T-helper 17 cell (primary cell): Measurements from ENCODE around the gene ORAI3. TPM values are rescaled to one million over a fixed set of nuclear protein-coding genes. Genes with fewer than 3 reads are reported as not detected.

ENCODE experiments used
- ATAC-seq: fragments of 150-1000 bp; cut with Tn5 transposase; 2 replicates; pipeline ENCODE4 v1.10.0; 2021; ENCODE audit warnings: mild to moderate bottlenecking, moderate library complexity
- DNase-seq, 3 donors: peaks; one replicate each; pipeline versions ENCODE4 v3.0.0 to v3.0.0-alpha.2; 2020 to 2021
- H3K9me3 ChIP-seq: one replicate; pipeline ENCODE4 v1.7.0; 2013; ENCODE audit warnings: low read length, mild to moderate bottlenecking; ENCODE audit not compliant: control insufficient read depth, poor library complexity, severe bottlenecking
- H3K27ac Mint-ChIP-seq: one replicate; pipeline ENCODE4 v1.8.0; 2022; ENCODE audit warnings: mild to moderate bottlenecking, moderate library complexity, mixed read lengths
- H3K27me3 Mint-ChIP-seq: one replicate; pipeline ENCODE4 v1.8.0; 2022; ENCODE audit warnings: mixed read lengths
- H3K36me3 Mint-ChIP-seq: one replicate; pipeline ENCODE4 v1.8.0; 2022; ENCODE audit warnings: low read depth, mixed read lengths
- H3K4me1 Mint-ChIP-seq: one replicate; pipeline ENCODE4 v1.8.0; 2022; ENCODE audit warnings: mild to moderate bottlenecking, mixed read lengths
- H3K4me3 Mint-ChIP-seq: one replicate; pipeline ENCODE4 v1.8.0; 2022; ENCODE audit warnings: mild to moderate bottlenecking, moderate library complexity, mixed read lengths
- total RNA-seq, 4 donors: library from RNA in 2 of 4; stranded (reverse) in 2 of 4; gene quantifications; one replicate each; pipeline ENCODE4 v1.2.3 and lab custom pipeline; 2022 to 2026

Gene ORAI3
- total RNA-seq, 2 donors from 2014 or later, result 6.4 to 7.5 TPM

- Mint-ChIP-seq H3K4me1 (peaks cover 18% of the 10 kb centered on the region), H3K36me3 (peaks cover 19% of the 10 kb centered on the region), H3K27ac (peak overlapping the region; percentile 71), H3K27me3 (no peaks in the 10 kb centered on the region), H3K4me3 (no peak overlapping the region)
- no peak for ATAC-seq
- no peak for DNase-seq
- no peaks in the 10 kb centered on the region for H3K9me3 ChIP-seq
Measured at GRCh38 chr16:30976486-30976885, 27.6 kb downstream of the ORAI3 start.

DNA sequence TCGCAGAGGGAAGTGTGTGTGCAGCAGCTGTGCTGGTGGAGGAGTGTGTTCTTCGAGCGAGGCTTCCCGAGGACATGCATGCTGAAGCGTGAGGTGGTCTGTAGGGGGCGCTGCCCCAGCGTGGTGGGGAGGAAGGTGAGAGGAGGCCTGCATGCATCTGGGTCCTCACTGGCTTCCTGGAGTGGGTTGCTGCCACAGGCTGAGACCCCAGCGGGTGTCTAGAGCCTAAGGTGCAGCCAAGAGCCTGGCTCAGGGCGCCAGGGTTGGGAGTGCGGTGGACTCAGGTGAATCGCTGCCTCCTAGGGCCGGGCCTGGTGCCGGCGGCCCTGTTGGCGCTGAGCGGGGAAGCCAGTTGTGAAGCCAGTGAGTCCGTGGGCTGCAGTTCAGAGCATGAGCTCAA is 28.6 kb downstream of the ORAI3 start:
- H3K4me3 Mint-ChIP-seq, result no peak overlapping the region
- H3K9me3 ChIP-seq, result no peaks in the 10 kb centered on the region
- H3K27ac Mint-ChIP-seq, result peak overlapping the region; percentile 14
- peaks cover 15% of the 10 kb centered on the region for H3K4me1 Mint-ChIP-seq
- no peaks in the 10 kb centered on the region for H3K27me3 Mint-ChIP-seq
- DNase-seq, result no peak
- peaks cover 18% of the 10 kb centered on the region for H3K36me3 Mint-ChIP-seq
- ATAC-seq, result peak; percentile 40

GRCh38 chr16:30979170-30980022 is 30.5 kb downstream of the ORAI3 start:
- Mint-ChIP-seq H3K4me1 (peaks cover 5% of the 10 kb centered on the region), H3K36me3 (peaks cover 13% of the 10 kb centered on the region), H3K27me3 (no peaks in the 10 kb centered on the region), H3K4me3 (no peak overlapping the region), H3K27ac (no peak overlapping the region)
- ATAC-seq (no peak), DNase-seq (no peak)
- no peaks in the 10 kb centered on the region for H3K9me3 ChIP-seq

GRCh38 chr16:30980023-30980371 is 31.1 kb downstream of the ORAI3 start:
- no peak for ATAC-seq
- Mint-ChIP-seq H3K36me3 (peaks cover 13% of the 10 kb centered on the region), H3K4me3 (no peak overlapping the region), H3K27me3 (no peaks in the 10 kb centered on the region), H3K4me1 (peaks cover 5% of the 10 kb centered on the region), H3K27ac (no peak overlapping the region)
- H3K9me3 ChIP-seq, result no peaks in the 10 kb centered on the region
- DNase-seq, result no peak

DNA sequence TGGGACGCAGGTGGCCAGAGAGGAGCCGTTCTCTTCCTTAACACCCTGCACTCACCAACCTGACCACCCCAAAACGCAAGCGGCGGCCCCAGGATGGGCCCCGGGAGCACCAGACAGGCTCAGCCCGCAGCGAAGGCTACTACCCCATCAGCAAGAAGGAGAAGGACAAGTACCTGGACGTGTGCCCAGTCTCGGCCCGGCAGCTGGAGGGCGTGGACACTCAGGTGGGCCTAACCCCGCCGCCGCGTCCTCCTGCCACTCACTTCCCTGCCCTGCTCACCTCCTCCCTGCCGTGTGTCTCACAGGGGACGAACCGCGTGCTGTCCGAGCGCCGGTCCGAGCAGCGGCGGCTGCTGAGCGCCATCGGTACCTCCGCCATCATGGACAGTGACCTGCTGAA is 31.6 kb downstream of the ORAI3 start:
- no peak for ATAC-seq
- H3K4me3 Mint-ChIP-seq, result no peak overlapping the region
- DNase-seq, result no peak
- peaks cover 13% of the 10 kb centered on the region for H3K36me3 Mint-ChIP-seq
- H3K27me3 Mint-ChIP-seq, result no peaks in the 10 kb centered on the region
- H3K4me1 Mint-ChIP-seq, result peaks cover 5% of the 10 kb centered on the region
- no peaks in the 10 kb centered on the region for H3K9me3 ChIP-seq
- no peak overlapping the region for H3K27ac Mint-ChIP-seq

DNA sequence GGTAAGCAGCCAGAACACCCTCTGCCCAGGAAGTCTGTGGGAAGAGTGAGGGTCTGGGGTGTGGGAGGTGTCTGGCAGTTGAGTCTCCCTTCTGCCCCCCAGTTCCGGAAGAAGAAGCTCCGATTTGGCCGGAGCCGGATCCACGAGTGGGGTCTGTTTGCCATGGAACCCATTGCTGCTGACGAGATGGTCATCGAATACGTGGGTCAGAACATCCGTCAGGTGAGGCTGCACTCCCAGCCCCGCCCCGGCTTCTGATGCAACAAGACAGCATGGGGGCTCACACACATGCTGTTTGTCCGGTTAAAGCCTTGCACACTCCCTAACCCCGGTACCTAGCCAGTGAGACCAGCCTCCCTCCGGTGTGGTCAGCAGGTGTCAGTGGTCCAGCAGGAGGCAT is 32.1 kb downstream of the ORAI3 start:
- no peak for DNase-seq
- Mint-ChIP-seq H3K4me1 (peaks cover 5% of the 10 kb centered on the region), H3K27me3 (no peaks in the 10 kb centered on the region), H3K27ac (no peak overlapping the region), H3K36me3 (peaks cover 11% of the 10 kb centered on the region), H3K4me3 (no peak overlapping the region)
- no peaks in the 10 kb centered on the region for H3K9me3 ChIP-seq
- ATAC-seq, result no peak

DNA sequence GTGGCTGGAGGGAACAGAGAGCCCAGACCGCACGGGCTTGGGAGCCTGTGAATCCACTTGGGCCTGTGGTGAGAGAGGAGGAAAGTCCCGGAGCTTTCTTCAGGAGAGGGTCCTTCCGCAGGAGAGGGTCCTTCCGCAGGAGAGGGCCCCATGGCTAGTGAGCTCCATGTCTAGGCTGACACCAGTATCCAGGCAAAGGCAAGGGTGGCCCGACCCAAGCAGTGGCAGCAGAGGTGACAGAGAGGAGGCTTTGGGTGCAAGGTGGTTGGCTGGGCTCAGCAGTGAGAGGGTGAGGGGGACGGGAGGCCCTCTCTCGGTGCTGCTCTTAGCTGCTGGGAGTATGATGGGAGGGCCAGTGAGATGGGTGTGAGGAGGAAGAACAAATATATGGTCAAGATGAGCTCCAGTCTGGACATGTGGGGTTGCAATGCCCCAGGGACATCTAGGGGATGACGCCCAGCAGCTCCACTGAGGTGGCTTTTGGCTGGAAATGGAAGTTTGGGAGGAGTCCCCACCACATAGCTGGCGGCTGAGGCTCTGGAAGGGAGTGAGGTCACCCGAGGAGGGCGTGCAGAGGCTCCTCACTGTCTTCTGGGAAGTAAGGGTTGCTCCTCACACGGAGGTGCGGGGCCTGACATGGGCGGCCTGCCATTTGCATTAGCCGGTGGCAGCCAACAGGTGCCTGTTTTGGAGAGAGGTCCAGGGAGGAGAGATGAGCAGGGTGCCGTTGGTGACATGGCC is 33.9 kb downstream of the ORAI3 start:
- Mint-ChIP-seq H3K27me3 (no peaks in the 10 kb centered on the region), H3K4me1 (peaks cover 5% of the 10 kb centered on the region), H3K36me3 (peaks cover 11% of the 10 kb centered on the region), H3K4me3 (no peak overlapping the region), H3K27ac (no peak overlapping the region)
- DNase-seq (no peak), ATAC-seq (no peak)
- no peaks in the 10 kb centered on the region for H3K9me3 ChIP-seq

GRCh38 chr16:30983289-30983889 is 34.5 kb downstream of the ORAI3 start:
- no peaks in the 10 kb centered on the region for H3K9me3 ChIP-seq
- H3K27ac Mint-ChIP-seq, result no peak overlapping the region
- H3K4me3 Mint-ChIP-seq, result no peak overlapping the region
- no peak for ATAC-seq
- H3K4me1 Mint-ChIP-seq, result peaks cover 5% of the 10 kb centered on the region
- no peak for DNase-seq
- H3K36me3 Mint-ChIP-seq, result peaks cover 11% of the 10 kb centered on the region
- H3K27me3 Mint-ChIP-seq, result no peaks in the 10 kb centered on the region

DNA sequence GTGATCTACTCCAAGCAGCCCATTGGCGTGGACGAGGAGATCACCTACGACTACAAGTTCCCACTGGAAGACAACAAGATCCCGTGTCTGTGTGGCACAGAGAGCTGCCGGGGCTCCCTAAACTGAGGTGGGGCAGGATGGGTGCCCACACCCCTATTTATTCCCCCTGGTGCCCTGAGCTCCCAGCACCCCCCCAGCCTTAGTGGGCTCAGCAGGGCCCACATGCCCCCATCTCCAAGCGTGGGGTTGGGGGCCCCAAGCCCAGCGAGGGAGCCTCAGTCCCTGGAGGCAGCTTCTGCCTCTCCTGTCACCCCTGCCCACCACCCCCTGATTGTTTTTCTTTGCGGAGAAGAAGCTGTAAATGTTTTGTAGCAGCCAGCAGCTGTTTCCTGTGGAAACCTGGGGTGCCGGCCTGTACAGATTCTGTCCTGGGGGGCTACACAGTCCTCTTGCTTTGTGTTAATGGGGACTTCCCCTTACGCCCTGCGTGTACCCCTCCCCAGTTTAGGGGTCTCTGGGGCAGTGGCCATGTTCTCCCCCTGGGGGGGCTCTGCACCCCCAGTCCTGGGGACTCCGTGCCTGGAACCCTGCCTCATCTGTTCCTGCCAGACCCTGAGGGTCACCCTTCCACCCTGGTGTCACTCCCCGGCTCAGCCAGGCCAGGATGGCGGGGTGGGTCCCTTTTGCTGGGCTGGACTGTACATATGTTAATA is 35.2 kb downstream of the ORAI3 start:
- ATAC-seq (no peak), DNase-seq (no peak)
- Mint-ChIP-seq H3K27me3 (no peaks in the 10 kb centered on the region), H3K4me1 (peaks cover 5% of the 10 kb centered on the region), H3K4me3 (no peak overlapping the region), H3K36me3 (peaks cover 11% of the 10 kb centered on the region), H3K27ac (peak overlapping the region; percentile 34)
- H3K9me3 ChIP-seq, result no peaks in the 10 kb centered on the region

DNA sequence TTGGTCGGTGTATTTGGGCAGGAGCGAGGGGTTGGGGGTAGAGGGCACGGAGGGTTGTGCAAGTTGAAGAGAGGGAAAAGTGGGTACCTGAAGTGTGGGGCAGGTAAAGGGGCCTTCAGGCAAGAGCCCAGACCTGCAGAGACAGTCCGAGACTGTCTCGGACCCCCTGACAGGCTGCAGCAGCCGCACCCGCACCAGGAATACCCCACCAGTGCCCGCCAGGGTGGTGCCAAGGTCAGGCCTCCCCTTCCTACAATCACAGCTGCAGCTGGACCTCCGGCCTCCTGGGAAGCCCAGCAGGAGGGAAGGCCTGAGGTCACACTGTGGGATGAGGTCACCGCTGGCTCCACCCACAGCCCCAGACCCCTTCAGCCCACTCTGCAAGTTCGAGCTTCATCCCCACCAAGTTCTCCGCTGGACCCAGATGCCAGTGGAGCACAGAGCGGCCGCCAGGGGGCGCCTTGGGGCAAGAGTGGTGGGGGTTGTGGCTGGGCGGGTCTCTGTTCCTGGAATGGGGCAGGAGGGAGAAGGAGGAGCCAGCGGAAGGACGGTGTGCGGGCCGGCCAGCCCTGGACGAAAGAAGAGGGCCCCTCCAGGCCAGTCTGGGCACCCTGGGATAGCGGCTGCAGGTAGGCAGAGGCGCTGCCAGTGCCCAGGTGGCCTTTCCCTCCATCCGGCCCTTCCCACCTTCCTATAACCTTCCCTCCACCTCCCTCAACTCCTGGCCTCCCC is 36.0 kb downstream of the ORAI3 start, which contains the start of gene HSD3B7:
TSS of gene HSD3B7 (plus strand) at position 539 of the 732 bp plus-strand sequence. CDS start 452 bp downstream, outside the sequence.
- Mint-ChIP-seq H3K36me3 (peaks cover 11% of the 10 kb centered on the region), H3K4me1 (peaks cover 5% of the 10 kb centered on the region), H3K27ac (peak within 1 kb of the TSS; percentile 34), H3K27me3 (no peaks in the 10 kb centered on the region), H3K4me3 (no peak within 1 kb of the TSS)
- peak; percentile 79 for ATAC-seq
- no peaks in the 10 kb centered on the region for H3K9me3 ChIP-seq
- peak; percentile 65 to 81 (median 79) for DNase-seq

DNA sequence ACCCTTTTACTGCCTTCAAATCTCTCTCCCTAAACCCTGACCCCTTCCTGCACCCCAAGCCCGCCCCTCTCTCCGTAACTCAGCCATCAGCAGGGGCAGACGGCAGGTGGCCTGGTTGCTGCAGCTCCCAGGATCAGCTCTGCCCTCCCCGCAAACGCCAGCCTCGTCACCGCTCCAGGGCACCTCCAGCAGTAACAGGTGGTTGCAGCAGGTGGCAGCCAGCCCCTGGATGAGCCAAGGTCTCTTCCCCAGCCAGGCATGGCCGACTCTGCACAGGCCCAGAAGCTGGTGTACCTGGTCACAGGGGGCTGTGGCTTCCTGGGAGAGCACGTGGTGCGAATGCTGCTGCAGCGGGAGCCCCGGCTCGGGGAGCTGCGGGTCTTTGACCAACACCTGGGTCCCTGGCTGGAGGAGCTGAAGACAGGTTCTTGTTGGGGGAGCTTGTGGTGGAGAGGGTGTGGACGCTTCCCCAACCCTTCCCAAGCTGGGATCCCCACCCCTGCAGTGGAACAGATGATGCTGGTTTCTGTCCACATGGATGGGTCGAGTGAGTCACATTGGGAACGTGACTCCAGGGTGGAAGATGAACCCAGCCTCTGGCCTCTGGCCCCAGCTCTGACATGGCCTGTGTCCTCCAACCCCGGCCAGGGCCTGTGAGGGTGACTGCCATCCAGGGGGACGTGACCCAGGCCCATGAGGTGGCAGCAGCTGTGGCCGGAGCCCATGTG is 36.7 kb downstream of the ORAI3 start:
- DNase-seq (no peak), ATAC-seq (peak; percentile 25)
- peaks cover 9% of the 10 kb centered on the region for H3K36me3 Mint-ChIP-seq
- no peaks in the 10 kb centered on the region for H3K27me3 Mint-ChIP-seq
- no peaks in the 10 kb centered on the region for H3K9me3 ChIP-seq
- H3K27ac Mint-ChIP-seq, result no peak overlapping the region
- H3K4me1 Mint-ChIP-seq, result peaks cover 2% of the 10 kb centered on the region
- H3K4me3 Mint-ChIP-seq, result no peak overlapping the region
